Gastroesophageal sphincter (tissue), 4 donors: ENCODE measurements around the gene RLN3. TPM values are rescaled to one million over a fixed set of nuclear protein-coding genes. Genes with fewer than 3 reads are reported as not detected.

Experiments
- ATAC-seq: fragments of 150-250 bp; one replicate; pipeline ENCODE4 v1.9.1; 2016; ENCODE audit warnings: mild to moderate bottlenecking, moderate library complexity
- H3K27ac ChIP-seq, 4 donors: fragments of 200-600 bp; sonication (generic) in 3 of 4; 1 replicate in 3 of 4; 2 replicates in 1 of 4; pipeline ENCODE4 v1.5.1; 2016 to 2019
- H3K27me3 ChIP-seq: fragments of 200-600 bp; sonication (generic); one replicate; pipeline ENCODE4 v1.5.1; 2019
- H3K36me3 ChIP-seq, 2 donors: fragments of 200-600 bp; sonication (generic); one replicate each; pipeline ENCODE4 v1.5.1; 2019; ENCODE audit warnings: control low read depth in 1 of 2
- H3K4me1 ChIP-seq, 3 donors: fragments of 200-600 bp; sonication (generic); 1 replicate in 2 of 3; 2 replicates in 1 of 3; pipeline ENCODE4 v1.5.1; 2016 to 2019; ENCODE audit warnings: control low read depth in 2 of 3
- H3K4me3 ChIP-seq, 2 donors: fragments of 200-600 bp; sonication (generic); one replicate each; pipeline ENCODE4 v1.5.1; 2019; ENCODE audit warnings: mild to moderate bottlenecking in 1 of 2, moderate library complexity in 1 of 2
- H3K9me3 ChIP-seq, 3 donors: fragments of 200-600 bp; sonication (generic); one replicate each; pipeline ENCODE4 v1.5.1; 2017 to 2019; ENCODE audit warnings: control low read depth in 2 of 3
- EP300 ChIP-seq: sonication (generic); formaldehyde crosslinking; IDR thresholded peaks from one replicate; pipeline ENCODE4 v1.6.1; 2017; ENCODE audit warnings: antibody characterized with exemption, mild to moderate bottlenecking
- POLR2A ChIP-seq, 2 donors: fragments of 450-650 bp; IDR thresholded peaks; one replicate each; pipeline ENCODE4 v1.6.1; 2017; ENCODE audit warnings: antibody characterized with exemption in 2 of 2, mild to moderate bottlenecking in 2 of 2, moderate library complexity in 1 of 2
- POLR2AphosphoS5 ChIP-seq: sonication (generic); formaldehyde crosslinking; IDR thresholded peaks from one replicate; pipeline ENCODE4 v1.6.1; 2017; ENCODE audit warnings: antibody characterized with exemption
- WGBS, 2 donors: methylation state at CpG; one replicate each; pipeline ENCODE4 v1.1.5; 2018; ENCODE audit warnings: low coverage in 1 of 2; 5-methylcytosine and 5-hydroxymethylcytosine counted together
- total RNA-seq, 4 donors: library from RNA; depleted of rRNA; stranded (reverse); fragments of >200 nt; gene quantifications; one replicate each; pipeline ENCODE4 v1.1.0, GENCODE V29; 2016
- TF ChIP-seq, protein P1 (sequence below), 4 experiments: fragments of 200-600 bp in 2 of 4; fragments of 450-650 bp in 2 of 4; sonication (generic) in 1 of 4; IDR thresholded peaks; one replicate each; pipeline ENCODE4 v1.5.1; 2017 to 2019; ENCODE audit warnings: antibody characterized with exemption in 4 of 4, mild to moderate bottlenecking in 2 of 4, moderate library complexity in 2 of 4

Gene RLN3
- total RNA-seq, 4 donors from 2014 or later: not detected

DNA sequence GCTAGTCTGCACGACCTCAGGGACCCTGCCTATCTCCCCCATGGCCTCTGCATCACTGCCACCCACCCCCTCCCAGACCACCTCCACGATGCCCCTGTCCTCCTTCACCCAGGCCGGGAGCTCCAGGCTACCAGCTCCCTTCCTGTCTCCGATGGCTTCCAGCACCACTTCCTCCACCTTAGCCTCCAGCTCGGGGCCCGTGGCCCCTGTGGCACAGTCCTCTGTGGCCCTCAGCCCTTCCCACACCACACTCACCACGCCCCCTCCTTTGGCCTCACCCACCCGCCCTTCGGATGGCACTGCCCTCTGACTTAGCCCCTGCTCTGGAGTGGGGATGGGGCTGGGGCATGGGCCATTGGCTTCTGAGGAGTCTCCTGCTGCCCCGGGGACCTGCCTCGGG lies 26.8 kb downstream of the RLN3 start:
- no peak for ATAC-seq
- Histone ChIP-seq H3K4me1 (peaks cover 0 to 28% (median 10%) of the 10 kb centered on the region in 3 donors), H3K4me3 (no peak overlapping the region), H3K27ac (no peak overlapping the region), H3K36me3 (peaks cover 0 to 7% of the 10 kb centered on the region in 2 donors), H3K27me3 (peaks cover 27% of the 10 kb centered on the region), H3K9me3 (peaks cover 0 to 9% (median 0%) of the 10 kb centered on the region in 3 donors)
- WGBS, 2 donors: 63% methylated on average over 6 of the region's 11 CpGs; no CpG with 5 or more reads in 1 of the 2 donors
- TF ChIP-seq EP300 (no peak), POLR2A (IDR thresholded peaks at IDR 0.05) (no peak), POLR2AphosphoS5 (no peak)
- TF ChIP-seq, protein P1, sequence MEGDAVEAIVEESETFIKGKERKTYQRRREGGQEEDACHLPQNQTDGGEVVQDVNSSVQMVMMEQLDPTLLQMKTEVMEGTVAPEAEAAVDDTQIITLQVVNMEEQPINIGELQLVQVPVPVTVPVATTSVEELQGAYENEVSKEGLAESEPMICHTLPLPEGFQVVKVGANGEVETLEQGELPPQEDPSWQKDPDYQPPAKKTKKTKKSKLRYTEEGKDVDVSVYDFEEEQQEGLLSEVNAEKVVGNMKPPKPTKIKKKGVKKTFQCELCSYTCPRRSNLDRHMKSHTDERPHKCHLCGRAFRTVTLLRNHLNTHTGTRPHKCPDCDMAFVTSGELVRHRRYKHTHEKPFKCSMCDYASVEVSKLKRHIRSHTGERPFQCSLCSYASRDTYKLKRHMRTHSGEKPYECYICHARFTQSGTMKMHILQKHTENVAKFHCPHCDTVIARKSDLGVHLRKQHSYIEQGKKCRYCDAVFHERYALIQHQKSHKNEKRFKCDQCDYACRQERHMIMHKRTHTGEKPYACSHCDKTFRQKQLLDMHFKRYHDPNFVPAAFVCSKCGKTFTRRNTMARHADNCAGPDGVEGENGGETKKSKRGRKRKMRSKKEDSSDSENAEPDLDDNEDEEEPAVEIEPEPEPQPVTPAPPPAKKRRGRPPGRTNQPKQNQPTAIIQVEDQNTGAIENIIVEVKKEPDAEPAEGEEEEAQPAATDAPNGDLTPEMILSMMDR (IDR thresholded peaks at IDR 0.05): no peak

DNA sequence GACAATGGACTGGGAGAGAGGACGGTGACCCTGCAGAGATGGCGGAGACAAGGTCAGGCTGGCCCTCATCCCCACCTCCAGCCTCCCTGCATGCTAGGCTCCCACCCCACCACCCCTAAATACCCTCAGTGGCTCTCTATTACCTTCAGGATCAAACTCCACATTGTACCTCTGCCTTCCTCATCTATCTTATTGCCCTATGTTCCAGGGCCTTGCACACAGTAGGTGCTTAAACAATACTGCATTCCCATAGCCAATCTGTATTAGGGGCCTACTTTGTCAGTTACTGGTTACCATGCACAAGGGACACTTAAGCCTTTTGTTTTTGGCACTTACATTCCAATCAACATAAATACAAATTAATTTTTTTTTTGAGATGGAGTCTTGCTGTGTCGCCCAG lies 27.4 kb downstream of the RLN3 start:
- peaks cover 0 to 9% (median 0%) of the 10 kb centered on the region in 3 donors for H3K9me3 ChIP-seq
- ATAC-seq: no peak
- H3K27ac ChIP-seq: no peak overlapping the region
- WGBS, 2 donors: 80 to 90% methylated on average over 1 to 2 of the region's 3 CpGs
- peaks cover 33% of the 10 kb centered on the region for H3K27me3 ChIP-seq
- H3K4me3 ChIP-seq: no peak overlapping the region
- H3K36me3 ChIP-seq: peaks cover 0 to 7% of the 10 kb centered on the region in 2 donors
- no peak for TF ChIP-seq POLR2A (IDR thresholded peaks at IDR 0.05)
- TF ChIP-seq, protein P1 (IDR thresholded peaks at IDR 0.05): no peak
- no peak for TF ChIP-seq POLR2AphosphoS5
- TF ChIP-seq EP300: no peak
- peaks cover 0 to 28% (median 10%) of the 10 kb centered on the region in 3 donors for H3K4me1 ChIP-seq

DNA sequence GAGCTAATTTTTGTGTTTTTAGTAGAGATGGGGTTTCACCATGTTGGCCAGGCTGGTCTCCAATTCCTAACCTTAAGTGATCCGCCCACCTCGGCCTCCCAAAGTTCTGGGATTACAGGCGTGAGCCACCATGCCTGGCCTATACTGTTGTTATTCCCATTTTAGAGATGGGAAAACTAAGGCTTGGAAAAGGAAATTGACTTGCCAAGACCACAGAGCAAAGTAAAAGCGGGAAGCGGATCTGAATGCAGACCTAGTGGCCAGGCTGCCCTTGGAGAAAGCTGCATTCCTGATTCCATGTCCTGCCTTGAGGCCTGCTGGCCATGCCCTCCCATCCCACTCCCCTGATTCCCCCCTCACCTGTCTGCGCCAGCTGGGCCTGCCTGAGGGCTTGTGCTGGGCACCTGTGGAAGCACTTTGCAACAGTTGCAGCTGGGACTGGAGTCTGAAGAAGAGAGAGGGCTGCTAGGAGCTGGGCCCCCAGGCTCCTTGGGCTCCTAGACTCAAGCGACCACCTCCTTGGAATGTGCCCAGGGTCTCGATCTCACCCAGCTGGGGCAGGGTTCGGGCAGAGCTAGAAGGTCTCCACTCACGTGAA lies 28.2 kb downstream of the RLN3 start:
- TF ChIP-seq POLR2AphosphoS5 (no peak), POLR2A (IDR thresholded peaks at IDR 0.05) (no peak), EP300 (no peak)
- TF ChIP-seq, protein P1 (IDR thresholded peaks at IDR 0.05): no peak

DNA sequence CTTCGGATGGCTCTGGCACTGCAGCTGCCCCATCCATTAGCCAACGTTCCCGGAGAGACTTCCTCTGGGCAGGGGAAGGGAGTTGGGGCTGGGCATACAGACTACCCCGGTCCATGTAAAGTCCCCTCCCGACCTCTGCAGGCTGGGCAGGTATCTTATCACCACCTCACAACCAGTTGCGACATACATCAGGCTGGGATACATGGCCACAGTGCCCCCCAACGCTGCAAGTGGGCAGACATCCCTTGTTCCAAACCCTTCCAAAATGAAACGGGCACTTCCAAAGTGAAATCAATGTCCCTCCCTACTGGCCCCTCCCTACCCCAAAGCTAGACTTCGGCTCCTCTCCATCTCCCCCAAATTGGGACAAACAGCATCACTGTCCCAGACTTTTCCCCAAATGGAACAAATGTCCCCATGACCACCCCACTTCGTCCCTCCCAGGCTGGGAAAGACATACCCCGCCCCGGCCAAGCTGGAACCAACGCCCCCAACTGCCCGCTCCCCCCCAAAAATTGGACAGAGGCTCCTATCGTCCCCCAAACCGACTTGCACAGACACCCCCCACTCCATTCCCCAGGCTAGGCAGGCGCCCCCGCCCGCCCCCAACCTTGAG lies 28.9 kb downstream of the RLN3 start:
- no peak for TF ChIP-seq POLR2A (IDR thresholded peaks at IDR 0.05)
- 33 to 40% methylated on average over 6 to 8 of the region's 19 CpGs for WGBS, 2 donors
- Histone ChIP-seq H3K4me1 (peaks cover 0 to 28% (median 10%) of the 10 kb centered on the region in 3 donors), H3K36me3 (peaks cover 0 to 4% of the 10 kb centered on the region in 2 donors), H3K27me3 (peaks cover 48% of the 10 kb centered on the region), H3K4me3 (peak overlapping the region in 1 of 2 donors; percentile 50), H3K27ac (no peak overlapping the region), H3K9me3 (peaks cover 0 to 9% (median 0%) of the 10 kb centered on the region in 3 donors)
- no peak for ATAC-seq

More for the DNA sequence above, 28.2 kb downstream of the RLN3 start:
- peaks cover 0 to 7% of the 10 kb centered on the region in 2 donors for H3K36me3 ChIP-seq
- H3K4me3 ChIP-seq: no peak overlapping the region
- peaks cover 0 to 28% (median 10%) of the 10 kb centered on the region in 3 donors for H3K4me1 ChIP-seq
- H3K9me3 ChIP-seq: peaks cover 0 to 9% (median 0%) of the 10 kb centered on the region in 3 donors
- H3K27me3 ChIP-seq: peaks cover 41% of the 10 kb centered on the region
- ATAC-seq: no peak
- H3K27ac ChIP-seq: no peak overlapping the region
- 93 to 100% methylated on average over 2 to 3 of the region's 10 CpGs for WGBS, 2 donors

DNA sequence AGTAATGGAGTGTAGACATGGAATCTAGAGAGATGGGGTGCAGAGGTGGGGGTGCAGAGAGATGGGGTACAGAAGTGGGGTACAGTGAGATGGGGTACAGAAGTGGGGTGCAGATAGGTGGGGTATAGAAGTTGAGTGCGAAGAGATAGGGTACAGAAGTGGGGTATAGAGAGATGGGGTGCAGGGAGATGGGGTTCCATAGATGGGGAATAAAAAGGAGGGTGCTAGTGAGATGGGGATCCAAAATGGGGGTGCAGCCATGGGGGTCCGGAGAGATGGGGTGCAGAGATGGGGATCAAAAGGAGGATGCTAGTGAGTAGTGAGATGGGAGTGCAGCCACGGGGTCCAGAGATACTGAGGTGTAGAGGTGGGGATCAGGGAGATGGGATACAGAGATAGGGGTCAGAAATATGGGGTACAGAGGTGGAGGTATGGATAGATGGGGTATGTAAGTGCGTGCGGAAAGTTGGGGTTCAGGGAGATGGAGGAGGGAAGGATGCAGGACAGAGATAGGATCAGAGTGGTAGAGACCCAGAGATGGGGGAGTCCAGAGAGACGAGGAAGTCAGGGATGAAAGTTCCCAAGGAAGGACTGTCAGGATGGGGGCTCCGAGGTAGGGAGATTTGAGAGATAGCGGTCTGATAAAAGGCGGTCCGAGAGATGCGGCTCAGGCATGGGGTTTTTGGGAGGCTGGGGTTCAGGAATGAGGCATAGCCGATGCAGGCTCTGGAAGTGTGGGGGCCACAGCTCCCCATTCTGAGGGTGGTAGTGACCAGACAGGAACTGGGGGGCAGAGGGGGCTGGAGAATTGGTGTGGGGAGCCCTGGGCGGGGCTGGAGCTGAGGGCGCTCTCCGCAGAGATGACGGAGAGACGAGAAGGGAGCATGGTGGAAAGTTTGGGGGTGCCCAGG lies 30.5 kb downstream of the RLN3 start:
- ATAC-seq: no peak
- 16 to 30% methylated on average over 13 to 17 of the region's 17 CpGs for WGBS, 2 donors
- Histone ChIP-seq H3K9me3 (peaks cover 0 to 1% (median 0%) of the 10 kb centered on the region in 3 donors), H3K4me3 (no peak overlapping the region), H3K36me3 (no peaks in the 10 kb centered on the region), H3K27me3 (peaks cover 61% of the 10 kb centered on the region), H3K4me1 (peaks cover 0 to 28% (median 10%) of the 10 kb centered on the region in 3 donors), H3K27ac (no peak overlapping the region)
- no peak for TF ChIP-seq POLR2AphosphoS5
- TF ChIP-seq POLR2A (IDR thresholded peaks at IDR 0.05): no peak
